Measurements from ENCODE around the gene MYO9B.

The MYO9B gene

DNA sequence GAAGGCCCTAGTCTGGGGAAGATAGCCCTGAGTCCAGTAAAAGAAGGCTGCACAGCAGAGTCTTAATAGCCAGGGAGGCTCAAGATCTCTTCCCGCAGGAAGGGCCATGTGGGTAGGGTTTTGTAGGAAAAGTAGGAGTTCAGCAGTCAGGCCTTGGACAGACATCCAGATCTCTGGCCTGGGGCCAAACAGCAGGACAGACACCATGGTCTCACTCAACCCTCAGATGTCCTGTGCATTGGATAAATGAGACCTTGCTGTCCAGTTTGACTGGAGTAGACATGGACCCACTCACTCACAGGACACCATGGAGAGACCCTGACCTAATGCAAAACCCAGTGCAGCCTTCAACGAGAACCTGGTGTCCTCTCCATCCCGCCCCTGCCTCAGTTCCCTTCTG is 154.3 kb downstream of the MYO9B start:
- TF ChIP-seq CTCF (IDR thresholded peaks at IDR 0.05), result no peak
- Histone ChIP-seq H3K27ac (no peak overlapping the region), H3K36me3 (no peaks in the 10 kb centered on the region), H3K4me3 (ENCODE audit: low read depth in 1 of 2, low read length in 1 of 2) (no peak overlapping the region), H3K27me3 (no peaks in the 10 kb centered on the region), H3K4me1 (ENCODE audit: control insufficient read depth in 1 of 2, insufficient read depth in 1 of 2, low read depth in 1 of 2, low read length in 1 of 2) (peaks cover 17 to 18% of the 10 kb centered on the region in 2 experiments), H3K9me3 (no peaks in the 10 kb centered on the region)

- H3K36me3 ChIP-seq, result no peaks in the 10 kb centered on the region
- H3K4me3 ChIP-seq (ENCODE audit: low read depth in 1 of 2, low read length in 1 of 2), result no peak overlapping the region
- TF ChIP-seq CTCF (IDR thresholded peaks at IDR 0.05), result no peak
- no peak overlapping the region for H3K27ac ChIP-seq
- H3K4me1 ChIP-seq (ENCODE audit: control insufficient read depth in 1 of 2, insufficient read depth in 1 of 2, low read depth in 1 of 2, low read length in 1 of 2), result peaks cover 11 to 16% of the 10 kb centered on the region in 2 experiments
- no peaks in the 10 kb centered on the region for H3K27me3 ChIP-seq
- H3K9me3 ChIP-seq, result no peaks in the 10 kb centered on the region
Observed at GRCh38 chr19:17232258-17232657, 156.7 kb downstream of the MYO9B start.

- Histone ChIP-seq H3K4me1 (ENCODE audit: control insufficient read depth in 1 of 2, insufficient read depth in 1 of 2, low read depth in 1 of 2, low read length in 1 of 2) (peaks cover 11 to 16% of the 10 kb centered on the region in 2 experiments), H3K27me3 (no peaks in the 10 kb centered on the region), H3K36me3 (no peaks in the 10 kb centered on the region), H3K9me3 (no peaks in the 10 kb centered on the region), H3K4me3 (ENCODE audit: low read depth in 1 of 2, low read length in 1 of 2) (peak overlapping the region; percentile 65 to 71), H3K27ac (peak overlapping the region; percentile 58)
- TF ChIP-seq CTCF (IDR thresholded peaks at IDR 0.05), result no peak
Observed at GRCh38 chr19:17234911-17235299, 159.3 kb downstream of the MYO9B start.

DNA sequence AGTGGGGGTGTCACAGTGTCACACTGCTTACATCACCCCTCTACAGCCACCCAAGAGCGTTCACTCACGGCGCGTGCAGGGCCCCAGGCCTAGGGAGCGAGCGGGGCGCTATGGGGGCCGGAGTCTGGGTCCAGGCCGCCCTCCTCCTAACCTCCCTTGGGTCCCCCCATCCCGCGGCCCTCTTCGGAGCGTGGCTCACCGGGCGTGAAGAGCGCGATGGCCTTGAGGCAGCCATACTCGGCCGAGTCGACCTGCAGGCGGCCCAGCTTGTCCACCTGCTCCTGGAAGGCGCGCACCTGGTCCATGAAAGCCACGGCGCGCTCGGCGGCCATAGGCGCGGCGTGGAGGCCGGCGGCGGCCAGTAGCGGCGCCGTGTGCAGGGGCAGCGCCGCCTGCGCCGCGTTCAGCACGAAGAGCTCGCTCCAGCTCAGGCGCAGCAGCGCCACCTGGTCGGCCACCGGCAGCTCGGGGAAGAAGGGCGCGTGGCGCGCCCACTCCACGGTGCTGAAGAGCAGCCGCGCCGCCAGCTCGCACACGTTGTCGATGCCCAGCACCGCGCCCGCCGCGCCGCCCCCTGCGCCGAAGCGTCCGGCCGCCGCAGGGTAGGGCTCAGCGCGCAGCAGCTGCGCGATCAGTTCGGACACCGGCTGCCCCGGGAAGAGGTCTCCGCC is 159.9 kb downstream of the MYO9B start:
- H3K36me3 ChIP-seq, result no peaks in the 10 kb centered on the region
- no peaks in the 10 kb centered on the region for H3K27me3 ChIP-seq
- H3K27ac ChIP-seq, result peak overlapping the region; percentile 58
- H3K4me3 ChIP-seq (ENCODE audit: low read depth in 1 of 2, low read length in 1 of 2), result peak overlapping the region; percentile 65 to 71
- H3K4me1 ChIP-seq (ENCODE audit: control insufficient read depth in 1 of 2, insufficient read depth in 1 of 2, low read depth in 1 of 2, low read length in 1 of 2), result peaks cover 11 to 16% of the 10 kb centered on the region in 2 experiments
- H3K9me3 ChIP-seq, result no peaks in the 10 kb centered on the region
- peak; percentile 68 for TF ChIP-seq CTCF (IDR thresholded peaks at IDR 0.05)

DNA sequence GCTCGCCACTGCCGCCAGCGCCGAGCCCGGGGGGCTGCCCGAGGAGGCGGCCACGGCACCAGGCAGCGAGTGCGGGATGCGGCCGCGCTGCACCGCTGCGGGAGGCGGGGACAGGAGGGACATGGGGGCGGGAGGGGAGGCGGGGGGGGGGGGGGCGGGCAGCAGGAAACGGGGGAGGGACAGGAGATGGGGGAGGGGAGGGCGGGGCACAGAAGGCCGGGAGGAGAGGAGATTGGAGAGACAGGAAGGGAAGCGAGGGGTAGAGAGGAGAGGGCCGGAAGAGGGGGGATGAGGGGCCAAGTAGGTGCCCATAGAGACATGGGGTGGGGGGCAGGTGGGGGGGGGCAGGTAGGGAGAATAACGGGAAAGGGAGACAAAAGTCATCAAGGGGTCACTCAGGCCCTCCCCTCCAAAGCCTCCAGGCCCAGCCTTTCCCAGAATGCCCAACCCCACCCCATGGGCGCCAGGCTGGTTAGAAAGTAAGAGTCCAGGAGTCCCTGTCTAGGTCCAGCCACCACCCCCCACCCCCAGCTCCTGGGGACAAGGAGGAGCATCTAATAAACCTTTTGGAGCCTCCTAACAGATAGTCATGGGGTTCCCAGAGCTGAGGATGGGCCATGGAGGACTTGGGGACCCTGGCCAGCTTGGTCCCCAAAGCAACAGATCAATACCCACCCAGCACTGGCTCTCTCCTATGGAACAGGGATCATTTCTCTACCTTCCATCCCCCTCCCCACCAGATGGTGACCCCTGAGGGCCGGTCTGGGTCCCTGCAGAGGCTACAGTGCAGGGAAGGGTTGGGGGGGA is 160.6 kb downstream of the MYO9B start:
- no peaks in the 10 kb centered on the region for H3K9me3 ChIP-seq
- no peaks in the 10 kb centered on the region for H3K36me3 ChIP-seq
- no peaks in the 10 kb centered on the region for H3K27me3 ChIP-seq
- H3K4me3 ChIP-seq (ENCODE audit: low read depth in 1 of 2, low read length in 1 of 2), result peak overlapping the region; percentile 65 to 71
- peaks cover 11 to 16% of the 10 kb centered on the region in 2 experiments for H3K4me1 ChIP-seq (ENCODE audit: control insufficient read depth in 1 of 2, insufficient read depth in 1 of 2, low read depth in 1 of 2, low read length in 1 of 2)
- no peak for TF ChIP-seq CTCF (IDR thresholded peaks at IDR 0.05)
- H3K27ac ChIP-seq, result peak overlapping the region; percentile 58

All from neutrophil (primary cell).